Measurements from ENCODE around the gene ETNK2.

DNA sequence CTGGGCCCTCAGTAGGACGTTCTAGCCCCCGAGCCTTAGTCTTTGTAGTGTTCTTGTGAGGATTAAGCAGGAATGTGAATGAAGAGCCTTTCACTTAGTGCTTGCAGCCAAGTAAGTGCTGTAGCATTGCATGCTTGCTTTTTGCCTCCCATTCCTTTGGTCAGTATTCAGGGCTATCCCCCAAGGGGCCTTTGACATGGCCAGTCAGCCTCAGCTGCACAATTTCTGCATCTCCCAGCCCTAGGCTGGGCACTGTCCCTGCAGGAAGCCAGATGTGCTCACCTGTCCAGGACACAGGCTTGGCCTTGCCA lies 48.5 kb downstream of the ETNK2 start:
- TF ChIP-seq, protein P1, sequence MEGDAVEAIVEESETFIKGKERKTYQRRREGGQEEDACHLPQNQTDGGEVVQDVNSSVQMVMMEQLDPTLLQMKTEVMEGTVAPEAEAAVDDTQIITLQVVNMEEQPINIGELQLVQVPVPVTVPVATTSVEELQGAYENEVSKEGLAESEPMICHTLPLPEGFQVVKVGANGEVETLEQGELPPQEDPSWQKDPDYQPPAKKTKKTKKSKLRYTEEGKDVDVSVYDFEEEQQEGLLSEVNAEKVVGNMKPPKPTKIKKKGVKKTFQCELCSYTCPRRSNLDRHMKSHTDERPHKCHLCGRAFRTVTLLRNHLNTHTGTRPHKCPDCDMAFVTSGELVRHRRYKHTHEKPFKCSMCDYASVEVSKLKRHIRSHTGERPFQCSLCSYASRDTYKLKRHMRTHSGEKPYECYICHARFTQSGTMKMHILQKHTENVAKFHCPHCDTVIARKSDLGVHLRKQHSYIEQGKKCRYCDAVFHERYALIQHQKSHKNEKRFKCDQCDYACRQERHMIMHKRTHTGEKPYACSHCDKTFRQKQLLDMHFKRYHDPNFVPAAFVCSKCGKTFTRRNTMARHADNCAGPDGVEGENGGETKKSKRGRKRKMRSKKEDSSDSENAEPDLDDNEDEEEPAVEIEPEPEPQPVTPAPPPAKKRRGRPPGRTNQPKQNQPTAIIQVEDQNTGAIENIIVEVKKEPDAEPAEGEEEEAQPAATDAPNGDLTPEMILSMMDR (IDR thresholded peaks at IDR 0.05), result no peak
- TF ChIP-seq POLR2AphosphoS5 (IDR thresholded peaks at IDR 0.05), result no peak
- no peak for TF ChIP-seq POLR2A (IDR thresholded peaks at IDR 0.05)
